BLaER1 treated with 17β-estradiol and CSF1 and Interleukin-3, amounts not matched to agents 10 nM and 100 nM (cell line): ENCODE results near the gene EYA2.
A peak's percentile ranks its signal among the peaks of the same experiment; 100 is the strongest.

Experiments used
- H3K27ac ChIP-seq, 11 experiments: shearing (Covaris generic); formaldehyde crosslinking; 2 replicates each; pipeline ENCODE4 v1.8.1; 2022
- H3K27me3 ChIP-seq, 11 experiments: shearing (Covaris generic); formaldehyde crosslinking; 2 replicates each; pipeline ENCODE4 v1.8.1; 2022
- H3K36me3 ChIP-seq, 11 experiments: shearing (Covaris generic); formaldehyde crosslinking; 2 replicates each; pipeline ENCODE4 v1.8.1; 2022
- H3K4me1 ChIP-seq, 10 experiments: shearing (Covaris generic); formaldehyde crosslinking; 2 replicates each; pipeline ENCODE4 v1.8.1; 2022
- H3K4me2 ChIP-seq, 11 experiments: shearing (Covaris generic); formaldehyde crosslinking; 2 replicates each; pipeline ENCODE4 v1.8.1; 2022
- H3K4me3 ChIP-seq, 10 experiments: shearing (Covaris generic); formaldehyde crosslinking; 2 replicates each; pipeline ENCODE4 v1.8.1; 2022
- H3K9ac ChIP-seq, 11 experiments: shearing (Covaris generic); formaldehyde crosslinking; 2 replicates each; pipeline ENCODE4 v1.8.1; 2022
- H3K9me3 ChIP-seq, 11 experiments: shearing (Covaris generic); formaldehyde crosslinking; replicated peaks in 1 of 11; 2 replicates each; pipeline ENCODE4 v1.8.1; 2022
- H4K20me1 ChIP-seq, 11 experiments: shearing (Covaris generic); formaldehyde crosslinking; 2 replicates each; pipeline ENCODE4 v1.8.1; 2022
- Cebpa-rat ChIP-seq, 11 experiments: shearing (Covaris generic); IDR thresholded peaks; 2 replicates each; pipeline ENCODE4 v1.8.1; 2022

The EYA2 gene

GRCh38 chr20:46939031-46939965 lies 44.7 kb downstream of the EYA2 start:
- TF ChIP-seq Cebpa-rat (IDR thresholded peaks at IDR 0.05), result no peak
- H3K9me3 ChIP-seq, result no peaks in the 10 kb centered on the region
- H3K27me3 ChIP-seq, result no peaks in the 10 kb centered on the region
- no peaks in the 10 kb centered on the region for H3K36me3 ChIP-seq
- H3K9ac ChIP-seq, result no peak overlapping the region
- peak overlapping the region in 4 of 11 experiments; percentile 26 to 76 (median 49); a peak in 6 of 22 replicates for H3K4me2 ChIP-seq
- H3K27ac ChIP-seq, result peak overlapping the region in 4 of 11 experiments; percentile 40 to 65 (median 59); a peak in 7 of 22 replicates
- H3K4me3 ChIP-seq, result no peak overlapping the region
- no peaks in the 10 kb centered on the region for H4K20me1 ChIP-seq
- peaks cover 0 to 32% (median 2%) of the 10 kb centered on the region in 10 experiments; a peak in 7 of 20 replicates for H3K4me1 ChIP-seq

DNA sequence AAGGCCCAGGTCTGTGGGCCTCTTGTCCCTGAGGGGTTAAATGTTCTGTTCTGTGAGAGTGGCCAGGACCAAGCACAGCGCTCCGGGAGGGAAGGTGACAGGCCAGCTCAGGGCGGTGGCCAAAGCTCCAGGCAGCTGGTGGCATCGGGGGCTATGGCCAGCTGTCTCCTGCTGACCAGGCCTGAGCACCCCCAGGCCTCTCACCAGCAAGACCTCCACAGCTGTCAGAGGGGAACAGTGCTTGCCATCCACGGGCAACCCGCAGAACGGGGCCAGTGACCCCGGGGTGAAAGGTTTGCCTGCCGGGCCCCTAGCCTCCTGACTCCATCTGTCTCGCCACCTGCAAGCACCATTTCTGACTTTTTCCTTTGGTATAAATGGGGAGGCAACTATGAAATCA lies 46.0 kb downstream of the EYA2 start:
- Histone ChIP-seq H3K9ac (no peak overlapping the region), H3K9me3 (no peaks in the 10 kb centered on the region), H3K4me1 (peaks cover 5 to 39% (median 7%) of the 10 kb centered on the region in 10 experiments), H3K27ac (no peak overlapping the region; a peak in 1 of 22 replicates), H3K27me3 (no peaks in the 10 kb centered on the region), H3K4me2 (peak overlapping the region in 2 of 11 experiments; percentile 46 to 52; a peak in 2 of 22 replicates), H3K36me3 (no peaks in the 10 kb centered on the region), H3K4me3 (no peak overlapping the region), H4K20me1 (no peaks in the 10 kb centered on the region)
- no peak for TF ChIP-seq Cebpa-rat (IDR thresholded peaks at IDR 0.05)

- peaks cover 12 to 47% (median 15%) of the 10 kb centered on the region in 10 experiments for H3K4me1 ChIP-seq
- H3K4me2 ChIP-seq, result no peak overlapping the region
- no peak for TF ChIP-seq Cebpa-rat (IDR thresholded peaks at IDR 0.05)
- no peak overlapping the region for H3K4me3 ChIP-seq
- no peaks in the 10 kb centered on the region for H4K20me1 ChIP-seq
- H3K36me3 ChIP-seq, result no peaks in the 10 kb centered on the region
- H3K9ac ChIP-seq, result no peak overlapping the region
- H3K27ac ChIP-seq, result no peak overlapping the region
- no peaks in the 10 kb centered on the region for H3K27me3 ChIP-seq
- H3K9me3 ChIP-seq, result no peaks in the 10 kb centered on the region
Measured at GRCh38 chr20:46941404-46941803, 46.8 kb downstream of the EYA2 start.

- Histone ChIP-seq H3K9me3 (no peaks in the 10 kb centered on the region), H3K36me3 (no peaks in the 10 kb centered on the region), H3K9ac (no peak overlapping the region), H3K27me3 (no peaks in the 10 kb centered on the region), H3K27ac (no peak overlapping the region), H4K20me1 (no peaks in the 10 kb centered on the region), H3K4me2 (no peak overlapping the region), H3K4me3 (no peak overlapping the region), H3K4me1 (peaks cover 15 to 35% (median 21%) of the 10 kb centered on the region in 10 experiments)
- no peak for TF ChIP-seq Cebpa-rat (IDR thresholded peaks at IDR 0.05)
Measured at GRCh38 chr20:46943861-46944591, 49.4 kb downstream of the EYA2 start.

- H3K4me3 ChIP-seq, result no peak overlapping the region
- H3K4me2 ChIP-seq, result peak overlapping the region; percentile 70 to 90 (median 79)
- TF ChIP-seq Cebpa-rat (IDR thresholded peaks at IDR 0.05), result no peak
- no peaks in the 10 kb centered on the region for H3K27me3 ChIP-seq
- H4K20me1 ChIP-seq, result no peaks in the 10 kb centered on the region; a peak in 1 of 22 replicates
- H3K9ac ChIP-seq, result no peak overlapping the region
- H3K4me1 ChIP-seq, result peaks cover 14 to 27% (median 18%) of the 10 kb centered on the region in 10 experiments
- no peaks in the 10 kb centered on the region for H3K36me3 ChIP-seq
- H3K27ac ChIP-seq, result peak overlapping the region in 1 of 11 experiments; percentile 25; a peak in 1 of 22 replicates
- H3K9me3 ChIP-seq, result no peaks in the 10 kb centered on the region
Measured at GRCh38 chr20:46945465-46945864, 50.8 kb downstream of the EYA2 start.

DNA sequence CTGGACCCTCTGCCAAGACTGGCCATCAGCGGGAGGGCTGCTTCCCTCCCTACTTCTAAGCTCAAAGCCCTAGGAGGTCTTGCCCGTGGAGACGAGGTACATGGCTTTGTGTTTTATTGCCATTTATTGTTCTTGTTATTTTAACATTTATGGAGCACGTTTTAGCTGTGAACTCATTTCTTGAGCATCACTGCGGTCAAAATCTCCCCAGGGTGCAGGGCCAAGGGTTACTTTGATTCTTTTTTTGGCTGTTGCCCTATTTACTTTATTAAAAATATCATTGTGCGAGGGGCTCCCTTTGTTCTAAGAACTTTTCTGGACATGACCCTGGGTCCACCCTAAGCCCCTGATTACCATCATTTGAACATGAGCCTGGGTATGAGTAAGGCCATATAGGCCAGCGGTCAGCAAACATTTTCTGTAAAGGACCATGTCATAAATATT lies 51.6 kb downstream of the EYA2 start:
- H3K4me3 ChIP-seq, result no peak overlapping the region
- H3K4me1 ChIP-seq, result peaks cover 14 to 27% (median 17%) of the 10 kb centered on the region in 10 experiments
- no peaks in the 10 kb centered on the region for H3K27me3 ChIP-seq
- H3K27ac ChIP-seq, result no peak overlapping the region; a peak in 1 of 22 replicates
- no peak overlapping the region for H3K9ac ChIP-seq
- no peaks in the 10 kb centered on the region for H3K9me3 ChIP-seq
- no peaks in the 10 kb centered on the region for H3K36me3 ChIP-seq
- H3K4me2 ChIP-seq, result peak overlapping the region; percentile 70 to 90 (median 79)
- no peak for TF ChIP-seq Cebpa-rat (IDR thresholded peaks at IDR 0.05)
- H4K20me1 ChIP-seq, result no peaks in the 10 kb centered on the region; a peak in 1 of 22 replicates

GRCh38 chr20:46946796-46947195 lies 52.2 kb downstream of the EYA2 start:
- no peak overlapping the region for H3K4me3 ChIP-seq
- no peak overlapping the region for H3K27ac ChIP-seq
- no peak overlapping the region for H3K9ac ChIP-seq
- H3K27me3 ChIP-seq, result no peaks in the 10 kb centered on the region
- H3K9me3 ChIP-seq, result no peaks in the 10 kb centered on the region
- H3K4me2 ChIP-seq, result peak overlapping the region in 3 of 11 experiments; percentile 43 to 90 (median 79); a peak in 4 of 22 replicates
- no peak for TF ChIP-seq Cebpa-rat (IDR thresholded peaks at IDR 0.05)
- H3K36me3 ChIP-seq, result no peaks in the 10 kb centered on the region
- H3K4me1 ChIP-seq, result peaks cover 14 to 27% (median 17%) of the 10 kb centered on the region in 10 experiments
- H4K20me1 ChIP-seq, result no peaks in the 10 kb centered on the region; a peak in 1 of 22 replicates

- peaks cover 14 to 27% (median 17%) of the 10 kb centered on the region in 10 experiments for H3K4me1 ChIP-seq
- no peak for TF ChIP-seq Cebpa-rat (IDR thresholded peaks at IDR 0.05)
- no peak overlapping the region for H3K27ac ChIP-seq
- no peak overlapping the region for H3K4me2 ChIP-seq
- H3K4me3 ChIP-seq, result no peak overlapping the region
- no peak overlapping the region for H3K9ac ChIP-seq
- no peaks in the 10 kb centered on the region for H3K9me3 ChIP-seq
- H3K36me3 ChIP-seq, result no peaks in the 10 kb centered on the region
- H3K27me3 ChIP-seq, result no peaks in the 10 kb centered on the region
- H4K20me1 ChIP-seq, result no peaks in the 10 kb centered on the region; a peak in 1 of 22 replicates
Measured at GRCh38 chr20:46948081-46948480, 53.4 kb downstream of the EYA2 start.

- Histone ChIP-seq H3K9me3 (peaks cover 3 to 7% (median 5%) of the 10 kb centered on the region in 11 experiments; a peak in 19 of 22 replicates), H3K9ac (no peak overlapping the region), H3K4me1 (peaks cover under 1 to 29% (median 16%) of the 10 kb centered on the region in 10 experiments; a peak in 18 of 20 replicates), H3K27me3 (no peaks in the 10 kb centered on the region), H3K4me3 (no peak overlapping the region), H3K27ac (no peak overlapping the region), H4K20me1 (no peaks in the 10 kb centered on the region; a peak in 1 of 22 replicates), H3K4me2 (no peak overlapping the region), H3K36me3 (no peaks in the 10 kb centered on the region)
- TF ChIP-seq Cebpa-rat (IDR thresholded peaks at IDR 0.05), result no peak
Measured at GRCh38 chr20:46951405-46951804, 56.8 kb downstream of the EYA2 start.
